SK-N-SH treated with all-trans-retinoic acid at 6 μM for 48 hours (cell line): ENCODE measurements around the gene IQSEC2.

ENCODE experiments used
- TOX ChIP-seq: fragments of 250-450 bp; sonication (Bioruptor Pico); IDR thresholded peaks from 2 replicates; pipeline ENCODE4 v1.8.0; 2021; ENCODE audit warnings: mild to moderate bottlenecking, moderate library complexity, borderline replicate concordance
- ZFP30 ChIP-seq: fragments of 450-650 bp; formaldehyde crosslinking; IDR thresholded peaks from 2 replicates; pipeline ENCODE4 v1.5.0; 2022; ENCODE audit warnings: mild to moderate bottlenecking, moderate library complexity

DNA sequence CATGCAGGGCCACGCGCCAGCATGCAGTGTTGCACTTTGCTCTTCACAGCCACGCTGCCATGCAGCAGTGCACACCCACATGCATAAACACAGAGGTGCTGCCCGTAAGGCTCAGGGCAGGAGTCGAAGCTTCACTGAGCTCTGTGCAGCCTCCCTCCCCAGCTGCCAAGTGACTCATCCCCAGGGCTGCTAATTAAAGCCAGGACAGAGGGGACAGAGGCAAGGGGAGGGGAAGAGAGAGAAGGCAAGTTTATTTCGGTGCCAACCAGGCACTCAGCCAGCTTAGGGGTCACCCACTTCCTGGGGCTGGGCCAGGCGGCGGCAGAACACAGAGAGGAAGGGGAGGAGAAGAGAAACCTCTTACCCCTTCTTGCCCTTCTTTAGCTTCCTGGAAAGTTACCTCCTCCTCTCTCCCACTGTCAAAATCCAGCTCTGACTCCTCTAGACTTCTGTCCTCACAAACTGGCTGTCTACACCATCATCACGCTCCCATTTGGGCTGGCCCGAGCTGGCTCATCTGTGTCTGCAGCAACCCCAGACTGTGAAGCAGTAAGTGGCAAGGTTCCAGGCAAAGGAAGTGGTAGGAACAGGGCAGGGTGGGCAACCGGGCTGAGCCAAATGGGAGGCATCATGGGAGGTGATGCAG, 6.2 kb upstream of the IQSEC2 start:
- TF ChIP-seq ZFP30 (CRISPR knock-in tag) (no peak), TOX (CRISPR knock-in tag) (no peak)
